Fibroblast of skin of left biceps (primary cell): ENCODE results near the gene ADGRG7.

Experiments
- DNase-seq, 2 experiments: peaks; one replicate each; pipeline ENCODE4 v3.0.0-alpha.2; 2013; ENCODE audit warnings: low read depth in 2 of 2

Gene ADGRG7

DNA sequence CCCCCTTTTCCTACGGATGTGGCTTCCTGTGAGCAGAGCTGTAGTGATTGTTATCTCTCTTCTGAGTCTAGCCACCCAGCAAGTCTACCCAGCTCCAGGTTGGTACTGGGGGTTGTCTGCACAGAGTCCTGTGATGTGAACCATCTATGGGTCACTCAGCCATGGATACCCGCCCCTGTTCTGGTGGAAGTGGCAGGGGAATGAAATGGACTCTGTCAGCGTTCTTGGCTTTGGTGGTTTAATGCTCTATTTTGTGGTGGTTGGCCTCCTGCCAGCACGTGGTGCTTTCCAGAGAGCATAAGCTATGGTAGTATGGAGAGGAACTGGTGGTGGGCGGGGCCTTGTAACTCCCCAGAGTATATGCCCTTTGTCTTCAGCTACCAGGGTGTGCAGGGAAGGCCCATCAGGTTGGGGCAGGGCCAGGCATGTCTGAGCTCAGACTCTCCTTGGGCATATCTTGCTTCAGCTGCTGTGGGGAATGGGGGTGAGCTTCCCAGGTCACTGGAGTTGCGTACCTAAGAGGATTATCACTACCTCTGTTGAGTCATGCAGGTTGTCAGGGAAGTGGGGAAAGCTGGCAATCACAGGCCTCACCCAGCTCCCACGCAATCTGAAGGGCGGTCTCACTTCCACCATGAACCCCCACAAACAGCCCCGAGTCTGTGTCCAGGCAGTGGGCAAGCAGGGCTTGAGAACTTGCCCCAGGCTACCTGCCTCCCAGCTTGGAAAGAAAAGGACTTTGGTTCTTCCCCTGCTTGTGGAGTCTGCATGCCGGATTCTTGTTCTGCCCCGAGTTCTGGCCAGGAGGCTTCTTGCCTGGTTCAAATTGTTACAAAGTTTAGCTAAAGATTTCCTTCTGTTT, 9.0 kb upstream of the ADGRG7 start:
- no peak for DNase-seq

GRCh38 chr3:100602506-100603444, 6.6 kb upstream of the ADGRG7 start:
- no peak for DNase-seq

DNA sequence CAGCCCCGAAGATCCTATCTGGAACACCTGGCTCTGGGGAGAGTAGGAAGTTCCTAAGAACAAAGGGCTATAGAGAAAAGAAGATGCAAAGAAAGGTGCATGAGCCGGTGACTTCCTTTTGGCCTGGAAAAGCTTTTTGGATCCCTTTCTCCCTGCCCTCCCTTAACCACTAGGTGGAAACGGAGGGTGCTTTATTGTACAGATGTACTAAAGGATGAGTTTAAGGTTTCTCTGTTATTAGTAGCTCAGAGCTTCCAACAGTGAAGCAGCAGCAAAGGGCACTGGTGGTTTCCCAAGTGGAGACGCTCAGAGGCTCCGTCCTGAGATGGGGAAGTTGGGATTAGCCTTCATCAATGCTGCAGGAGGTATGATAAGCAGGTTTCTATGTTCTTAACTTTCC, 5.9 kb upstream of the ADGRG7 start:
- DNase-seq, result peak in 1 of 2 experiments; percentile 5

DNA sequence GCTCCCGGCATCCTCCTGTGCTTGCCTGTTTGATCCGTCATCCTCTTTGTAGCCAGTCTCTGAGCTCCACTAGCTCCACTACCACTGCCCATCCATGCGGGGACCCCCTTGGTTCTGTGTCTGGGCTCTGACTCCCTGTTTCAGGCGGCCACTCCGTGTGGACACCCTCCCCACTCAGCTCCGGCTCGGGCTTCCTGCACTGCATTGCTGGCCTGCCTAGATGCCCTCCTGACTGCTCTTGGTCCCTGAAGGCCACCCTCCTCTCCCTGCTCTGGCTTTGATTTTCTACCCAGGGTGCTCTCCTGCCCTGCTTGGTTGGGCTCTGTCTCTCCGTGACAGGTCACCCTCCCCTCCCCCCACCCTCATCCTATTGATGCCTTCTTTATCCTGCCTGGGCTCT, 4.0 kb upstream of the ADGRG7 start:
- no peak for DNase-seq

DNA sequence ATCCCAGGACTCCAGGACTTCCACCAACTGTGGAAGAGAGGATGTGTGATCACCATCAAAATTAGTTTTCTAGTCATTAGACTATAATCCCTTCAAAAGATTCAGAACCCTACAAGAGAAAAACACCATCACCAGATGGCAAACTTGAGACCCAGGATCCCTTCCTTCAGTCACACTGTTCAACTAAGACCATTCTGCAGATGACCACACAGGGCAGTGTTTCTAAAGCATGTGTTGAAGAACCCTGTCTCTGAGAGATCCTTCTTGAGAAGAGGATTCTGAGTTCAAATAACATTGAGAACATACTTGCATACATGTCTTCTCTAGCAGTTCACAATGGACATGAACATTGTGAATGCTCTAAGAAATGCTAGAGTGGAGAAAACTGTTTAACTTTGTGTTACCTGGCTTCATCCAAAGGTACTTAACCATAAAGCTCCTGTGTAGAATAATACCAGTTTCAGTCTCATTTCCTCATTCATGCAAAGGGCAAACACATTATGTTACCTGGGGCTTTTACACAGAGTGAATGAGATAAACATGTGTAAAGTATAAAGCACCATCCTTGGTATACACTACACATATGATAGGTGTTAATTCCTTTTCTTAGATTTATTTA, 2.4 kb upstream of the ADGRG7 start:
- DNase-seq, result no peak

GRCh38 chr3:100609963-100610362, 562 bp downstream of the ADGRG7 start:
- no peak for DNase-seq

DNA sequence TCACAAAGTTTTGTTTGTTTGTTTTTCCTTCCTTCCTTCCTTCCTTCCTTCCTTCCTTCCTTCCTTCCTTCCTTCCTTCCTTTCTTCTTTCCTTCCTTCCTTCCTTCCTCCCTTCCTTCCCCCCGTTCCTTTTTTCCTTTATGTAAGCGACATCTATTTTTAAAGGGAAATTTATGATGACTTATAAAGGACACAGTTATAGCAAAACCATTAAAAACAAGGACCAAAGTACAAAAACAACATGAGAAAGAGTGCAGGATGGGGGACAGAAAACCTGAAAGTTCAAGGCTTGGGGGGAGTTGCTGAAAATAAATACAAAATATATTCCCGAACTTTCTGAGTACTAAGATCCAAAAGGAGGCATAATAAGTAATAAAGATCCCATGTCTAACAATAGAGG, 1.8 kb downstream of the ADGRG7 start:
- no peak for DNase-seq

- no peak for DNase-seq
Measured at GRCh38 chr3:100613721-100614390, 4.5 kb downstream of the ADGRG7 start.

- DNase-seq, result no peak
Measured at GRCh38 chr3:100614941-100615340, 5.5 kb downstream of the ADGRG7 start.

- peak; percentile 30 to 31 for DNase-seq
Measured at GRCh38 chr3:100615684-100616083, 6.3 kb downstream of the ADGRG7 start.

- DNase-seq, result no peak
Measured at GRCh38 chr3:100621251-100621650, 11.8 kb downstream of the ADGRG7 start.

GRCh38 chr3:100627491-100627890, 18.1 kb downstream of the ADGRG7 start:
- DNase-seq, result no peak

DNA sequence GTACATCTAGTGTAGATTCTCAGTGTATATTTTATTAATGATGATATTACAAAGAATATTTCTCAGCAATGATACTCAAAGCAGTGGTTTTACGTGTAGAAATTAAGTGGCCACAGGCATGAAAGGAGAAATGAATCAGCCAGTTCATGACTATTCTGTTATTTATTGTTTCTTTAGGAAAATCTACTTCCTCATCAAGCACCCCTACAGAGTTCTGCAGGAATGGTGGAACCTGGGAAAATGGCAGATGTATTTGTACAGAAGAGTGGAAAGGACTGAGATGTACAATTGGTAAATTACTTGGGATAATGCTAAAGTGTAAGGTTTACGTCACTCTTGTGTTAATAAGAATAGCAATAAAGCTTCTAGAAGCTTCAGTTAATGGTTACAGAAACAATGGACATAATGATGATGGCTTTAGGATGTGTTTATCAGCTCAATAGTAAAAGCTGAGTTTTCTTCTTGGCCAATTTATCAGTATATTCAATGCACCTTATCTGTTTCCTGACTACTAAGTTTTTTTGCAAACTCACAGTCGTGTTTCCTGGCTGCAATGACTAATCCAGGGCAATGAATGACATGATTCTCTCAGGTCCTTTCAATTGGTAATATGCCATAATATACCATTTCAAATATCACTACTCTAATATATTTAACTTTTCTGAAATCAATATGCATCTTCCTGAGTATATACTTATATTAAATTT, 20.2 kb downstream of the ADGRG7 start:
- no peak for DNase-seq

DNA sequence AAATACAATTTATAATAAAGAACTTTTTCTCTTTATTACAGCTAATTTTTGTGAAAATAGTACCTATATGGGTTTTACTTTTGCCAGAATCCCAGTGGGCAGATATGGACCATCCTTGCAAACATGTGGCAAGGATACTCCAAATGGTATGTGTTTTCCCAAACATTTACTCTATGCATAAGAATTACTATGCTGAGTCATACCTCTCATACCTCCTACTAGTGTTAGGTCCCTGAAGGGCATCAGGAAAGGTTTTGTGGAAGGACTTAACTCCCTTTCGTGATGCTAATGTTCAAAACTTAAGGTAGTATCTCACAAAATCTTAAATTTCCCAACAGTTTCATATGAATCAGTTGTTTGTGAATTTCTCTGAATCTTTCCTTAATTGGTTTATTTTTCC, 21.3 kb downstream of the ADGRG7 start:
- no peak for DNase-seq

- DNase-seq, result no peak
Measured at GRCh38 chr3:100631236-100631635, 21.8 kb downstream of the ADGRG7 start.

DNA sequence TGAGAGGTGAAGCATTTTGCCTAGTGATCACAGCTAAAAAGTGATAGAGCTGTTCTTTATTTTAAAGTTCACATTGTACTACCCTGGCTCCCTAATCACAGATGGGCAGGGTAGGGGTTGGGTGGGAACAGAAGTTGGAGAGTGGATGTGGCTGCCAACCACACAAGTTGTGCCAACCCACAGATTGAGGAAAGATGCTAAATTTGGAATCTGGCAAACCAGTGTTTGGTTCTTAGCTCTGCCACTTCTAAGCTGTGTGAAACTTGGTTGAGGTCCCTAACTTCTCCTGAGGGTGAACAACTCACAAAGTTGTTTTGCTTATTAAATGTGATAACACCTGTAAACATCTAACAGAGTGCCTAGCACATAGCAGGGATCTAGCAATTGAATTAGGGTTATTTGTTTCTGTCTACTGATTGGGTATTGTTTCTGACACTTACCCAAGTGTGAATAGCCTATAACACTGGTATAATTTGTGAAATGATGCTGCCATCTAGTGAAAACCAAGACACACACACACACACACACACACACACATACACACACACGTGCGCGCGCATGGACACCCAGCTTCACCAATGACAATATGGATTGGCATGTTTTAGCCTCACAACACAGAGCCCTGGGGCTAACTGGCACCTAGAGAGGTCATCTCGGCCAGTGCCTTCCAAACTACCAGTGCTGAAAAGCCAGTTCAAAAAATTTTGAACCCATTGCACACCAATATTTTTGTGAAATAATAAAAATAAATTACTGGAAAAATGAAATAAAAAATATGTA, 25.3 kb downstream of the ADGRG7 start:
- DNase-seq, result no peak

- DNase-seq, result no peak
Measured at GRCh38 chr3:100635273-100635701, 25.9 kb downstream of the ADGRG7 start.

DNA sequence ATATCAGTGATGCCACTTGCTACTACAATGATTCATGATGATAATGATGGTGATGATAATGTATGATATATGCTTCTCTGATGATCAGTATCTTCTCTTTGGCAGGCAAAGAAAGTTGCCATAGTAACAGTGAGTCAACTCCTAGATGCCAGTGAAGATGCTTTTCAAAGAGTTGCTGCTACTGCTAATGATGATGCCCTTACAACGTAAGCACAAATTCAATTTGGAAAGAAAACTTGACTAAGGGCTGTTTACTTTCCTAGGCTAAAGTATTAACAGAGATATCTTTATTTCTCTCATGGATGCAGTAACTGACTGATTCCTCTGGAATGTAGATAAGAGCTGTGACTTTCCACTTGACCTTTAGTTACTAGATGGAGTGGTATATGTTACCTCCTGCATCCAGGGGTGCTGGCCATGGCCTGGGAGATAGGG, 27.8 kb downstream of the ADGRG7 start:
- no peak for DNase-seq

DNA sequence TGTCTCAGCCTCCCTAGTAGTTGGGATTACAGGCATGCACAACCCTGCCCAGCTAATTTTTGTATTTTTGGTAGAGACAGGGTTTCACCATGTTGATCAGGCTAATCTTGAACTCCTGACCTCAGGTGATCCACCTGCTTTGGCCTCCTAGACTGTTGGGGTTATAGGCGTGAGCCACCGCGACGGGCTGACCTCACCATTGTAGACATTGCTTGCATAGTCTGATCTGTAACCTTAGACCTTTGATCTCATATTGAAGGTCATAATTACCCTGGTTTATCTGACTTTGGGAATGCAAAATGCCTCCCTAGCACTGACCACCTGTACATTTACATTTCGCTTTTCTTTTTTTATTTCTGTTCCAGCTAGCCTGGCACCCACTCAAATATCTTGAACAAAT, 31.2 kb downstream of the ADGRG7 start:
- DNase-seq, result no peak

DNA sequence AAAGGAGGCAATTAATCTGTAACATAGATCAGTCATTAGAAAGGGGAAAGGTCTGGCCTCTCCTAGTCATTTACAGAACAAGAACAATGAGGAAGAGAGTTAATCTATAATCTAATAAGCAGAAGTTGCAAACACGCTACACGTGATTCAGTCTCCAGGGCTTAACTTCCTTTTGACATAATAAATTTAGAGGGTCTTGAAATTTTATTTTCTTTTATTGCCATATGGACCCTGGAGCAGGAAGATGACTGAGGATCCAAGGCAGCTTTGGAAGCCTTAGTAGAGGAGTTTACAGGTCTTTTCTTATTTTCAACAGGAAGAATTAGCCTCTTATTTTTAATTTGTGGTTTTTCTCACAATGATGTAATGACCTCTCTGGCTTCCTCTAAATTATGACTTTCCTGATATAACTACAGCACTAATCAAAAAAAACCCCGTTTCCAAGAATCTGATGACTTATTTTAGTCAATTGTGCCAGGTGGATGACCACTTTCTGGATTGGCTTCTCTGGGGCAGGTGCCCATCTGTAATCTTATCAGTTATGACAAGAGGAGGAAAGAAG, 32.2 kb downstream of the ADGRG7 start:
- DNase-seq, result no peak
